Glutamatergic neuron (in vitro differentiated cells): ENCODE data around the gene RENBP. TPM values are rescaled to one million over a fixed set of nuclear protein-coding genes. Genes with fewer than 3 reads are reported as not detected.

Source experiments
- DNase-seq: peaks from one replicate; pipeline ENCODE4 v3.0.0; 2022
- H3K27ac Mint-ChIP-seq: one replicate; pipeline ENCODE4 v1.8.0; 2020; ENCODE audit warnings: mild to moderate bottlenecking, mixed read lengths, inconsistent platforms; ENCODE audit not compliant: unreplicated experiment
- H3K27me3 Mint-ChIP-seq: one replicate; pipeline ENCODE4 v1.8.0; 2020; ENCODE audit warnings: mild to moderate bottlenecking, moderate library complexity, mixed read lengths, inconsistent platforms; ENCODE audit not compliant: unreplicated experiment
- H3K36me3 Mint-ChIP-seq: one replicate; pipeline ENCODE4 v1.8.0; 2020; ENCODE audit warnings: mild to moderate bottlenecking, mixed read lengths, inconsistent platforms; ENCODE audit not compliant: unreplicated experiment
- H3K4me1 Mint-ChIP-seq: one replicate; pipeline ENCODE4 v1.8.0; 2020; ENCODE audit warnings: mild to moderate bottlenecking, low read depth, mixed read lengths, inconsistent platforms; ENCODE audit not compliant: unreplicated experiment
- H3K4me3 Mint-ChIP-seq: one replicate; pipeline ENCODE4 v1.8.0; 2020; ENCODE audit warnings: mild to moderate bottlenecking, mixed read lengths, inconsistent platforms; ENCODE audit not compliant: unreplicated experiment
- H3K9me3 Mint-ChIP-seq: one replicate; pipeline ENCODE4 v1.8.0; 2020; ENCODE audit warnings: mild to moderate bottlenecking, moderate library complexity, mixed read lengths, inconsistent platforms; ENCODE audit not compliant: unreplicated experiment
- CTCF ChIP-seq: fragments of 200-600 bp; sonication (generic); IDR thresholded peaks from one replicate; pipeline ENCODE4 v1.5.0; 2021; ENCODE audit not compliant: partially characterized antibody, unreplicated experiment
- total RNA-seq: library from RNA; stranded (reverse); fragmentation: NEBNext Ultra II Directional; extraction: Animal tissue kit (Norgen Biotek cat#: 25700); gene quantifications from one replicate; pipeline ENCODE4 v1.2.1, GENCODE V29; 2021; ENCODE audit not compliant: unreplicated experiment

The RENBP gene
- total RNA-seq, 1 donor from 2014 or later: 16.1 TPM

DNA sequence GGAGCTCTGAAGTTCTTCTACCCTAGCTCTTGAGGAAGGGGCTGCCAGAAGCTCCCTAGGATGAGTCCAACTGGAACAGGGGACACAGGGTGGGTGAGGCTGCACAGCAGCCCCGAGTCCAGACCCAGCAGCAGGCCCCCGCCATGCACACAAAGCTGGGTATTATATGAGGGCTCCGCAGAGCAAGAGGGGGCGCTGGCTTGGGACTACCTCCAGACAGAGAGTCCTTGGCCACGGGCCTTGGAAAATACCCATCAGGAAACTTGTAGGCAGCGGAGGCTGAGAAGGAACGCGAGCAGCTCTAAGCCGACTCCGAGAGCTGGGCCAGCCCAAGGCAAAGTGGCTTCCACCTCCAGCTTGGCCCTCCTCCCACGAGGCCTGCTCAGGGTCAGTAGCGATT, 19.1 kb upstream of the RENBP start:
- no peak for DNase-seq
- Mint-ChIP-seq H3K27ac (no peak overlapping the region), H3K4me3 (no peak overlapping the region)

DNA sequence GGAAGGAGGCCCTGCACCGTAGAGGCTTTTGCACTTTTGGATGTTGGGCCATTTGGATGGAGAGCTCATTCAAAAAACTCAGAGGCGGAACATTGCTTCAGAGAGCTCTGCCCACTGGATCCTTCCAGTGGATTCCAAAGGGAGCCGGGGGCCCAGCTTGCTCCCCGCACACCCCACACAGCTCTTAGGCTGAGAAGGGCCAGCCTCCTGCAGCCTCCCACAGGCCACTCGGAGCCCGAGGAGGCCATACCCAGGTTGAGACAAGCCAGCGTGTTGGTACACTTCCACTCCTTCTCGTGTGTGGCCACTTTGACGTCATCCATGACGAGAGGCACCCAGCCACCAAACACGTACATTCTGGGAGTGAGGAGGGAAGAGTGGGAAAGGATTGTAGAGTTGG, 16.8 kb upstream of the RENBP start:
- TF ChIP-seq CTCF: no peak
- Mint-ChIP-seq H3K27ac (no peak overlapping the region), H3K4me3 (no peak overlapping the region), H3K9me3 (peaks cover 5% of the 10 kb centered on the region), H3K27me3 (peaks cover 2% of the 10 kb centered on the region), H3K4me1 (peaks cover under 1% of the 10 kb centered on the region), H3K36me3 (no peaks in the 10 kb centered on the region)
- no peak for DNase-seq

More for the DNA sequence above, 19.1 kb upstream of the RENBP start:
- TF ChIP-seq CTCF: no peak
- no peaks in the 10 kb centered on the region for H3K36me3 Mint-ChIP-seq
- peaks cover 2% of the 10 kb centered on the region for H3K27me3 Mint-ChIP-seq
- peaks cover 5% of the 10 kb centered on the region for H3K9me3 Mint-ChIP-seq
- peaks cover 17% of the 10 kb centered on the region for H3K4me1 Mint-ChIP-seq

DNA sequence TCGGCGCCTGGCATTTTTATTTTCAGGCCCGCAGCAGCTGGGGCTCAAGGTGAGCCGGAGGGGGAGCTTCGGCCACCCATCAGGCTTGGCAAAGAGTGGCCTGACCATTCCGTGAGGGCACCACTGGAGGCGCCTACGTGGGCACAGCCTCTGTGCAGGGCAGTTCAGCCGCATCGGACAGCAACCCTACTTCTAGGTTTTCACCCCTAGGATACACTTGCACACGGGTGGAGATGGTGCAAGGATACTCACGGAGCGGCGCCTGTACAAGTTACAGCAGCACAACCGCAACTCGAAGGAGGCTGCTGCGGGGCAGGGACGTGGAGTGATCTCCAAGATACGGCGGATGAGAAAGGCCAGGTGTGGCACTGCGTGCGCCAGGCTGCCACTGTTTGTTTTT, 16.3 kb upstream of the RENBP start:
- H3K27ac Mint-ChIP-seq: no peak overlapping the region
- no peak overlapping the region for H3K4me3 Mint-ChIP-seq
- DNase-seq: no peak
- H3K27me3 Mint-ChIP-seq: peaks cover 2% of the 10 kb centered on the region
- peaks cover 5% of the 10 kb centered on the region for H3K9me3 Mint-ChIP-seq
- TF ChIP-seq CTCF: no peak
- no peaks in the 10 kb centered on the region for H3K36me3 Mint-ChIP-seq
- H3K4me1 Mint-ChIP-seq: no peaks in the 10 kb centered on the region

DNA sequence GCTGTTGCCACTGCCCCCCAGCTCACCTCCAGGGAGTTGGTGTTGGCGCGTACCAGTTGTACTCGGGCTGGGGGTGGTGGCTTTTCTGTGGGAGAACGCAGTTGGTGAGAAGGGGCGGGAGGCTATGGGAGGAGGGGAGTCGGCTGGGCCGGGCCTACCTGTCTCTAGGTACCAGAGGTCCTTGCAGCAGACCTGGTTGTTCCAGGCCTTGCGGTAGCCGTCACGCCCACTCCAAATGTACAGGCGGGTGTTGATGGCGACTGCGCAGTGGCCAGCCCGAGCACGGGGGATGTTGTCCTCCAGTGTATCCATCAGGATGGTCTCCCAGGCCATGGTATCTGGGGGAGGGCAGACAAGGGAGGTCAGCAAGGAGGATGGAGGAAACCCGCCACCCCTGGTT, 15.6 kb upstream of the RENBP start:
- DNase-seq: no peak
- no peak for TF ChIP-seq CTCF
- H3K9me3 Mint-ChIP-seq: peaks cover 7% of the 10 kb centered on the region
- no peaks in the 10 kb centered on the region for H3K4me1 Mint-ChIP-seq
- no peaks in the 10 kb centered on the region for H3K36me3 Mint-ChIP-seq
- H3K27ac Mint-ChIP-seq: no peak overlapping the region
- H3K27me3 Mint-ChIP-seq: peaks cover 2% of the 10 kb centered on the region
- H3K4me3 Mint-ChIP-seq: no peak overlapping the region

DNA sequence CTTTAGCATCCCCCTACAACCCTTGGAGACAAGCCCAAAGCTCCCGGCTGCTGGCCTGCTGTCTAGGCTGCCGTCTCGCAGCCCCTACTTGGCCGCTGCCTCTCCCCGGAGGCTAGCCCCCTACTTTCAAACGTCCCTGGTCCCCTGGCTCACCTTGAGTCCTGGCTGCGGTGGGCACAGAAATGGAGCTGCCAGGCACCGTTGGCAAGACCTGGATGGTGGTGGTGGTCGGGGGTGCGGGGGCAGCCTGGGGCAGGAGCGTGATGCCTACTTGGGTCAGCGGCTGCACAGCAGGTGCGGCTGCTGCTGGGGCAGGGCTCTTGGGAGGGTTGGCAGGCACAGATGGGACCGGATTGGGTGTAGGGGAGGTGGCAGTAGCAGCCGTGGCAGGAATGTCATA, 15.2 kb upstream of the RENBP start:
- H3K9me3 Mint-ChIP-seq: peaks cover 7% of the 10 kb centered on the region
- no peaks in the 10 kb centered on the region for H3K4me1 Mint-ChIP-seq
- TF ChIP-seq CTCF: no peak
- no peak overlapping the region for H3K27ac Mint-ChIP-seq
- H3K27me3 Mint-ChIP-seq: peaks cover 2% of the 10 kb centered on the region
- DNase-seq: no peak
- no peaks in the 10 kb centered on the region for H3K36me3 Mint-ChIP-seq
- H3K4me3 Mint-ChIP-seq: no peak overlapping the region
